ENCODE measurements around the gene PRAC2. TPM values are rescaled to one million over a fixed set of nuclear protein-coding genes. Genes with fewer than 3 reads are reported as not detected.

Gene PRAC2
- polyA plus RNA-seq, 1 of the 3 experiments (the other 2 are of a cell fraction), result not detected

DNA sequence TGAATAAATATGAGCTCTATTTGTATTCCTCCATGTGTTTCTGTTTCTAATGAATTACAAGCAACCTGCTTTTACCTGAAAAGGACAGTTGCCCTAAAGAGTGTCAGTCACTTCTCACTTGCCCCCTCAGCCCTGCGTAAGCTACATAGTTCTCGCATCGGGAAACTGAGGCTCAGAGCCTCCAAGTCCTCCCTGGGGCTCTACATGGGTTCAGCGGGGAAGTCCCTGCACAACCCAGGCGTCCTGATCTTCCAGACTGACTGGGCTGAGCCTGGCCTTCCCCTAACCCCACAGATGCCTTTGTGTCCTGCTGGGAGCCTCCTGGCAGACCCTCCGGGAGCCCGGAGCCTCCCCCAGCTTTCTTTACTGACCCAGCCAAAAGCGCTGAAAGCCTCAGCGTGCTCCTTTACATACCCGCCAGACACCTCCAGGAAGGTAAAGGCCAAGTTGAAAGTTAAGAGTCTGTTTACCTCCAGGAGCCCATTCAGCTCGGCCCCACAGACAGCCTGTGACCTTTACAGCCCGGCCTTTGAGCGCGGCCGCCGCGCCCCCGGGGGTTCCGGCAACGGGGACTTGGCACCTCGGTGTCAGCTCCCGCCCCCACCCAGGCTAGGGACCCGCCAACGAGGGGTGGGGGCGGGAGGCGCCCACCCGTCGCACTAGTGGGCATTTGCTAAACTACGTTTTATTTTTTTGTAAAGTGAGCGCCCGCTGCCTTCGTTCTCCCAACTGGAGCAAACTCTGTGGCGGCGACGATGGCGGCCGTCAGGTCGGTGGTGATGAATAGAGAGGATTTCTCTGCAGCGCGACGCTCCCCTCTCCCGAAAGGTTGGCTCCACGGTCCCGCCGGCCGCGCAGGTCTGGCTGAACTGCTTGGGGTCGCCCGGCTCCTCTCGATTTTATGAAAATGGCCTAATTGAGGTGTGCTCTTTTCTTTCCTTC, 10.0 kb downstream of the PRAC2 start:
- Histone ChIP-seq H3K27me3 (ENCODE audit: insufficient read depth) (peaks cover 99% of the 10 kb centered on the region), H3K4me1 (ENCODE audit: control insufficient read depth in 1 of 2, insufficient read depth in 2 of 2, low read depth in 1 of 2, low read length in 1 of 2) (no peaks in the 10 kb centered on the region), H3K9ac (no peak overlapping the region), H3K4me3 (ENCODE audit: low read depth in 2 of 2, low read length in 1 of 2) (no peak overlapping the region), H3K9me3 (no peaks in the 10 kb centered on the region), H3K4me2 (peak overlapping the region; percentile 44; the same call in 1 of the 2 replicates), H4K20me1 (ENCODE audit: insufficient read depth) (no peaks in the 10 kb centered on the region), H3K36me3 (replicated peaks in 1 of 2; ENCODE audit: control insufficient read depth in 1 of 2, insufficient read depth in 2 of 2, low read length in 1 of 2) (no peaks in the 10 kb centered on the region), H3K27ac (ENCODE audit: low read depth in 2 of 2, low read length in 1 of 2) (no peak overlapping the region), H3K79me2 (ENCODE audit: insufficient read depth) (no peaks in the 10 kb centered on the region), H2AFZ (ENCODE audit: low read depth) (no peak overlapping the region), H3F3A (replicated peaks; ENCODE audit: insufficient read depth) (no peaks in the 10 kb centered on the region), H3K9me2 (no peaks in the 10 kb centered on the region)
- ChIA-PET POLR2A (no interaction called here), CTCF (interaction anchor here (0.7 to 3.8 kb wide), 12 partner anchors 8 to 495 kb away, joined by 3 to 25 read pairs (median 3); no protein-coding TSS in a partner anchor)
- 18% methylated on average over 50 of the region's 50 CpGs for WGBS (ENCODE audit: low lambda C conversion rate)
- TF ChIP-seq FOXM1 (IDR thresholded peaks at IDR 0.05; ENCODE audit: low read depth), result no peak
- TF ChIP-seq FOSL2 (IDR thresholded peaks at IDR 0.05; ENCODE audit: borderline replicate concordance, low read depth), result no peak
- no peak for TF ChIP-seq POLR2AphosphoS5 (IDR thresholded peaks at IDR 0.05; ENCODE audit: low read depth, low read length)
- no peak for TF ChIP-seq TAF1 (IDR thresholded peaks at IDR 0.05; ENCODE audit: borderline replicate concordance, low read depth, low read length)
- no peak for TF ChIP-seq MXI1 (IDR thresholded peaks at IDR 0.05; ENCODE audit: low read depth, low read length)
- TF ChIP-seq RCOR1 (IDR thresholded peaks at IDR 0.05; ENCODE audit: low read length), result no peak
- no peak for TF ChIP-seq ELF1 (IDR thresholded peaks at IDR 0.05)
- TF ChIP-seq SMC3 (IDR thresholded peaks at IDR 0.05; ENCODE audit: low read depth, low read length), result no peak
- TF ChIP-seq, protein P1, sequence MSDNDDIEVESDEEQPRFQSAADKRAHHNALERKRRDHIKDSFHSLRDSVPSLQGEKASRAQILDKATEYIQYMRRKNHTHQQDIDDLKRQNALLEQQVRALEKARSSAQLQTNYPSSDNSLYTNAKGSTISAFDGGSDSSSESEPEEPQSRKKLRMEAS (IDR thresholded peaks at IDR 0.05; ENCODE audit: low read depth), result no peak
- no peak for TF ChIP-seq SIN3A (IDR thresholded peaks at IDR 0.05; ENCODE audit: borderline replicate concordance, low read depth, low read length)
- TF ChIP-seq FOXJ3 (CRISPR knock-in tag; IDR thresholded peaks at IDR 0.05), result no peak
- no peak for TF ChIP-seq TCF12 (IDR thresholded peaks at IDR 0.05)
- TF ChIP-seq, protein P2, sequence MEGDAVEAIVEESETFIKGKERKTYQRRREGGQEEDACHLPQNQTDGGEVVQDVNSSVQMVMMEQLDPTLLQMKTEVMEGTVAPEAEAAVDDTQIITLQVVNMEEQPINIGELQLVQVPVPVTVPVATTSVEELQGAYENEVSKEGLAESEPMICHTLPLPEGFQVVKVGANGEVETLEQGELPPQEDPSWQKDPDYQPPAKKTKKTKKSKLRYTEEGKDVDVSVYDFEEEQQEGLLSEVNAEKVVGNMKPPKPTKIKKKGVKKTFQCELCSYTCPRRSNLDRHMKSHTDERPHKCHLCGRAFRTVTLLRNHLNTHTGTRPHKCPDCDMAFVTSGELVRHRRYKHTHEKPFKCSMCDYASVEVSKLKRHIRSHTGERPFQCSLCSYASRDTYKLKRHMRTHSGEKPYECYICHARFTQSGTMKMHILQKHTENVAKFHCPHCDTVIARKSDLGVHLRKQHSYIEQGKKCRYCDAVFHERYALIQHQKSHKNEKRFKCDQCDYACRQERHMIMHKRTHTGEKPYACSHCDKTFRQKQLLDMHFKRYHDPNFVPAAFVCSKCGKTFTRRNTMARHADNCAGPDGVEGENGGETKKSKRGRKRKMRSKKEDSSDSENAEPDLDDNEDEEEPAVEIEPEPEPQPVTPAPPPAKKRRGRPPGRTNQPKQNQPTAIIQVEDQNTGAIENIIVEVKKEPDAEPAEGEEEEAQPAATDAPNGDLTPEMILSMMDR (IDR thresholded peaks at IDR 0.05), result no peak
- no peak for TF ChIP-seq RXRA (IDR thresholded peaks at IDR 0.05; ENCODE audit: borderline replicate concordance, low read depth)
- TF ChIP-seq, protein P3, sequence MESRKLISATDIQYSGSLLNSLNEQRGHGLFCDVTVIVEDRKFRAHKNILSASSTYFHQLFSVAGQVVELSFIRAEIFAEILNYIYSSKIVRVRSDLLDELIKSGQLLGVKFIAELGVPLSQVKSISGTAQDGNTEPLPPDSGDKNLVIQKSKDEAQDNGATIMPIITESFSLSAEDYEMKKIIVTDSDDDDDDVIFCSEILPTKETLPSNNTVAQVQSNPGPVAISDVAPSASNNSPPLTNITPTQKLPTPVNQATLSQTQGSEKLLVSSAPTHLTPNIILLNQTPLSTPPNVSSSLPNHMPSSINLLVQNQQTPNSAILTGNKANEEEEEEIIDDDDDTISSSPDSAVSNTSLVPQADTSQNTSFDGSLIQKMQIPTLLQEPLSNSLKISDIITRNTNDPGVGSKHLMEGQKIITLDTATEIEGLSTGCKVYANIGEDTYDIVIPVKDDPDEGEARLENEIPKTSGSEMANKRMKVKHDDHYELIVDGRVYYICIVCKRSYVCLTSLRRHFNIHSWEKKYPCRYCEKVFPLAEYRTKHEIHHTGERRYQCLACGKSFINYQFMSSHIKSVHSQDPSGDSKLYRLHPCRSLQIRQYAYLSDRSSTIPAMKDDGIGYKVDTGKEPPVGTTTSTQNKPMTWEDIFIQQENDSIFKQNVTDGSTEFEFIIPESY (IDR thresholded peaks at IDR 0.05; ENCODE audit: borderline replicate concordance, low read depth), result no peak
- peak; percentile 44 for DNase-seq
